Adipocyte (in vitro differentiated cells): ENCODE results near the gene CREB3L1.

Experiments
- DNase-seq: peaks from one replicate; pipeline ENCODE4 v3.0.0-alpha.2; 2015; ENCODE audit warnings: low read depth
- H3K27me3 ChIP-seq: replicated peaks from 2 replicates; pipeline ENCODE4 v1.7.0; 2013; ENCODE audit warnings: mild to moderate bottlenecking, low read length, moderate library complexity; ENCODE audit not compliant: control insufficient read depth, insufficient read depth
- H3K36me3 ChIP-seq: 2 replicates; pipeline ENCODE4 v1.7.0; 2013; ENCODE audit warnings: low read length, mild to moderate bottlenecking, moderate library complexity; ENCODE audit not compliant: control insufficient read depth, insufficient read depth, severe bottlenecking
- H3K4me1 ChIP-seq: 2 replicates; pipeline ENCODE4 v1.7.0; 2013; ENCODE audit warnings: mild to moderate bottlenecking, low read length, moderate library complexity; ENCODE audit not compliant: control insufficient read depth, insufficient read depth
- H3K4me3 ChIP-seq: 2 replicates; pipeline ENCODE4 v1.7.0; 2013; ENCODE audit warnings: mild to moderate bottlenecking, low read length, moderate library complexity
- H3K9ac ChIP-seq: 2 replicates; pipeline ENCODE4 v1.7.0; 2013; ENCODE audit warnings: mild to moderate bottlenecking, low read length, moderate library complexity
- H3K9me3 ChIP-seq: 2 replicates; pipeline ENCODE4 v1.7.0; 2013; ENCODE audit warnings: mild to moderate bottlenecking, low read length, moderate library complexity; ENCODE audit not compliant: control insufficient read depth

The CREB3L1 gene

GRCh38 chr11:46240861-46241260 is 36.6 kb upstream of the CREB3L1 start:
- H3K36me3 ChIP-seq: no peaks in the 10 kb centered on the region
- H3K9me3 ChIP-seq: peaks cover 2% of the 10 kb centered on the region
- H3K9ac ChIP-seq: no peak overlapping the region
- peaks cover 58% of the 10 kb centered on the region for H3K4me1 ChIP-seq
- H3K4me3 ChIP-seq: no peak overlapping the region
- peak; percentile 22 for DNase-seq
- no peaks in the 10 kb centered on the region for H3K27me3 ChIP-seq

GRCh38 chr11:46242041-46242951 is 35.2 kb upstream of the CREB3L1 start:
- H3K27me3 ChIP-seq: no peaks in the 10 kb centered on the region

GRCh38 chr11:46242952-46243795 is 34.3 kb upstream of the CREB3L1 start:
- DNase-seq: peak; percentile 99
- Histone ChIP-seq H3K4me1 (peaks cover 43% of the 10 kb centered on the region), H3K36me3 (no peaks in the 10 kb centered on the region)

More at GRCh38 chr11:46242041-46242951, 35.2 kb upstream of the CREB3L1 start:
- DNase-seq: no peak
- H3K9me3 ChIP-seq: no peaks in the 10 kb centered on the region
- H3K4me3 ChIP-seq: peak overlapping the region; percentile 79
- peak overlapping the region; percentile 91 for H3K9ac ChIP-seq
- H3K4me1 ChIP-seq: peaks cover 45% of the 10 kb centered on the region
- H3K36me3 ChIP-seq: no peaks in the 10 kb centered on the region

GRCh38 chr11:46243796-46244109 is 33.7 kb upstream of the CREB3L1 start:
- Histone ChIP-seq H3K4me3 (peak overlapping the region; percentile 77), H3K36me3 (no peaks in the 10 kb centered on the region), H3K4me1 (peaks cover 43% of the 10 kb centered on the region), H3K9me3 (no peaks in the 10 kb centered on the region), H3K27me3 (no peaks in the 10 kb centered on the region), H3K9ac (peak overlapping the region; percentile 91)
- no peak for DNase-seq

More at GRCh38 chr11:46242952-46243795, 34.3 kb upstream of the CREB3L1 start:
- no peaks in the 10 kb centered on the region for H3K27me3 ChIP-seq
- H3K9ac ChIP-seq: peak overlapping the region; percentile 91
- H3K9me3 ChIP-seq: no peaks in the 10 kb centered on the region
- peak overlapping the region; percentile 79 for H3K4me3 ChIP-seq

- H3K9me3 ChIP-seq: no peaks in the 10 kb centered on the region
- peak; percentile 74 for DNase-seq
- no peaks in the 10 kb centered on the region for H3K27me3 ChIP-seq
- peaks cover 49% of the 10 kb centered on the region for H3K4me1 ChIP-seq
- no peaks in the 10 kb centered on the region for H3K36me3 ChIP-seq
- H3K4me3 ChIP-seq: no peak overlapping the region
- no peak overlapping the region for H3K9ac ChIP-seq
These were observed 30.9 kb upstream of the CREB3L1 start for GRCh38 chr11:46246521-46246920.

- Histone ChIP-seq H3K4me3 (no peak overlapping the region), H3K9me3 (no peaks in the 10 kb centered on the region), H3K27me3 (no peaks in the 10 kb centered on the region), H3K36me3 (no peaks in the 10 kb centered on the region), H3K4me1 (peaks cover 45% of the 10 kb centered on the region), H3K9ac (no peak overlapping the region)
- DNase-seq: peak; percentile 49
These were observed 30.4 kb upstream of the CREB3L1 start for GRCh38 chr11:46247090-46247489.

- DNase-seq: no peak
- no peaks in the 10 kb centered on the region for H3K27me3 ChIP-seq
- no peaks in the 10 kb centered on the region for H3K9me3 ChIP-seq
- no peak overlapping the region for H3K4me3 ChIP-seq
- peaks cover 40% of the 10 kb centered on the region for H3K4me1 ChIP-seq
- H3K36me3 ChIP-seq: no peaks in the 10 kb centered on the region
- H3K9ac ChIP-seq: no peak overlapping the region
These were observed 29.8 kb upstream of the CREB3L1 start for GRCh38 chr11:46247659-46248058.

- Histone ChIP-seq H3K27me3 (no peaks in the 10 kb centered on the region), H3K36me3 (no peaks in the 10 kb centered on the region), H3K9ac (peak overlapping the region; percentile 67), H3K4me1 (peaks cover 34% of the 10 kb centered on the region), H3K9me3 (no peaks in the 10 kb centered on the region), H3K4me3 (no peak overlapping the region)
- DNase-seq: peak; percentile 91
These were observed 29.0 kb upstream of the CREB3L1 start for GRCh38 chr11:46248289-46249102.

GRCh38 chr11:46249103-46249937 is 28.1 kb upstream of the CREB3L1 start:
- Histone ChIP-seq H3K9me3 (no peaks in the 10 kb centered on the region), H3K4me1 (peaks cover 27% of the 10 kb centered on the region), H3K4me3 (no peak overlapping the region), H3K9ac (peak overlapping the region; percentile 67), H3K36me3 (no peaks in the 10 kb centered on the region), H3K27me3 (no peaks in the 10 kb centered on the region)
- DNase-seq: no peak

- Histone ChIP-seq H3K4me3 (no peak overlapping the region), H3K9ac (no peak overlapping the region), H3K9me3 (no peaks in the 10 kb centered on the region), H3K36me3 (no peaks in the 10 kb centered on the region), H3K4me1 (peaks cover 27% of the 10 kb centered on the region), H3K27me3 (no peaks in the 10 kb centered on the region)
- no peak for DNase-seq
These were observed 27.3 kb upstream of the CREB3L1 start for GRCh38 chr11:46249938-46250744.
